AG20443 (cell line): ENCODE data around the gene NAB2.
A peak's percentile ranks its signal among the peaks of the same experiment; 100 is the strongest.

ENCODE experiments used
- DNase-seq: peaks from one replicate; pipeline ENCODE4 v3.0.0; 2012; ENCODE audit warnings: low spot score, mixed read lengths

Gene NAB2

DNA sequence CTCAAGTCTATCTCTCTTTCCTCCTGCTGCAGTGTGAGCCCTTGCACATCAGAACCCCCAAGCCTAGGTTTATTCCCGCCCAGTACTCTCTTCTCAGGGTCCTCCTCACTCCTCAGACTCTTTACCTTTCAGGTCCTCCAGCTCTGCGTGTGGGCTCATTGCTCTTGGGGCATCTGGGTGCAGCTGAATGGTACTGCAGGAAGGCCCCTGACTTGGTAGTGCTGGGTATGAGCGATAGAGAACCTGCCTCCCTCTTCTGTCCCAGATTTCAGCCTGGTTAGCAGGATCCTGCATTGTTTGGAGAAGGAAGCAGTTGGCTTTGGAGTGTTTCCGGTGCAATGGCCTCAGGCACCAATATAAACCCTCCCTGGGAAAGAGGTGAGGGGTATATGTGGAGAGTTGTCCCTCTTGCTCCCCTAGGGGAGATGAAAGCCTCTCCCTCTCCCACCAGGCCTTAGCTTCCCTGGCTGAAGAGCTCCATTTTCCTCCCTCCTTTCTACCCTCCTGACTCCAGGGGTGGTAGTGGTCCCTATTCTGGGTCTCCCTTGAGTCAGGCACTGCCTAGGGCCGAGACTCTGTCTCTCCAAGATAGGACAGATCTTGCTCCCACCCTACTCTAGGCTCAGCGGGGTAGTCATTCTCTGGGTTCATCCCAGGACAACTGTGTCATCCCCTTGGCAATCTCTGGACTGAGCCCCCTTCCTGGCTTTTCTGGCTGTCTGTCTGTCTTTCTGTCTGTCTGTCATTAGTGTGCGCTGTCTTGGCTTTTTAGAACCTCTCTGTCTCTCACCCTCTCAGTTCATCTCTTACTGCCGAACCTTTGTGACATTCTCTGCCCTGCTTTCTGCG, 43.2 kb downstream of the NAB2 start:
- DNase-seq, result no peak

DNA sequence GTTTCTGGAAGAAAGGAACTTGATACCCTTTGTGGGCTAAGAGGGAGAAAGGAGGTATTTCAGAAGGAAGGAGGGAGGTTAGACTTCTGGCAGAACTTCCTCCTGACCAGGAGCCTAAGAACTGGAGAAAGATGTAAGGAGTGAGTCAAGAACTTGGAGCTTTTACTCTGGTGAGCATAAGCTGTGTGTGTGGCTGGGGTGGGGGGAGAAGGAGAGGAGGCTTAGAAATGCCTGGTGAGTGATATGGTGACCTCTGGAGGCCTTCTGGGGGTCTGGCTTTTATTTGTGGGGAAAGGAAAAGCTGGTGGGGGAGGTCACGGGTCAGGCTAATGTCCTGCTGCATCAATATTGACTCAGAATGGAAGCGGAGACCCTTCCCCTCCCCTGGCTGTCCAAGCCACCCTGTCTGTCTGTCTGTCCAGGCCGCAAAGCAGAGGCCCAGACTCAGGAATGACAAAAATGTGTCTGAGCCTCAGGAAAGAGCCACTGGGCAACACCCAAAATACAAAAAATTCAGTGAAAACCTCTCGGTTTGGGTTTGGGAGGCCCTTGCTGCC, 44.2 kb downstream of the NAB2 start:
- peak; percentile 67 for DNase-seq

DNA sequence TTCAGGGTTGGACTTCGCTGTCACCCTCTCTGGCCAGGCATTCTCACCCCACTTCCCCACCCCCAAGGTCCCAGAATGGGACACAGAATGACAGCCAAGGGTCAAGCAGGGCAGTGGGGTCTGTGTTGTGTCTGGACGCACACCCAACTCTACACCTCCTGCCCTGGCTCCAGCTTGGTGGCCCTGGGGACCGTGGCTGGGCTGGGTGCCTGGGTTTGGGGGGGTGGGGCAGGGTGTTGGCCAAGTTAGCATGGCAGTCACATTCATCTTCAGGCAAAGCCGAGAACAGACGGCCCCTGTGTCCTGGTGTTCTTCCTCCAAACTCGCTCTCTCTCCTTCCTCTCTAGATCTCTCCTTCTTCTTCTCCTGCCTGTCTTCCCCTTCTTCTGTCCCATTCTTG, 45.0 kb downstream of the NAB2 start:
- DNase-seq, result no peak

DNA sequence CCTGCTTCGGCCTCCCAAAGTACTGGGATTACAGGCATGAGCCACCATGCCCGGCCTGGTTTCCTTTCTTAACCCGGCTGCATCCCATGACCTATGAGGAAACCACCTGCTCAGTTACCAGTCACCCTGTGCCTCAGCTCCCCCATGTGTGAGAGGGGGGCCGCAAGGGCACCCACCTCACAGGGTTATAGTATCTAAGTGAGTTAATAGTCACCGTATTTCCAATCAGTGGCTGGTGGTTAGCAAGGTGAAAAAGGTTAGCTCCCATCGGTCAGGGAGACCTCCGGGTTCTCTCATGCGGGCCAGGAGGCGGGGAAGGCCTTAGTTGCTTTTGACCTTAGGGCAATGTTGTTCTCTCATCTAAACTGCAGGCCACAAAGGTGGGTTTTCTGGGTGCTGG, 46.0 kb downstream of the NAB2 start:
- no peak for DNase-seq

DNA sequence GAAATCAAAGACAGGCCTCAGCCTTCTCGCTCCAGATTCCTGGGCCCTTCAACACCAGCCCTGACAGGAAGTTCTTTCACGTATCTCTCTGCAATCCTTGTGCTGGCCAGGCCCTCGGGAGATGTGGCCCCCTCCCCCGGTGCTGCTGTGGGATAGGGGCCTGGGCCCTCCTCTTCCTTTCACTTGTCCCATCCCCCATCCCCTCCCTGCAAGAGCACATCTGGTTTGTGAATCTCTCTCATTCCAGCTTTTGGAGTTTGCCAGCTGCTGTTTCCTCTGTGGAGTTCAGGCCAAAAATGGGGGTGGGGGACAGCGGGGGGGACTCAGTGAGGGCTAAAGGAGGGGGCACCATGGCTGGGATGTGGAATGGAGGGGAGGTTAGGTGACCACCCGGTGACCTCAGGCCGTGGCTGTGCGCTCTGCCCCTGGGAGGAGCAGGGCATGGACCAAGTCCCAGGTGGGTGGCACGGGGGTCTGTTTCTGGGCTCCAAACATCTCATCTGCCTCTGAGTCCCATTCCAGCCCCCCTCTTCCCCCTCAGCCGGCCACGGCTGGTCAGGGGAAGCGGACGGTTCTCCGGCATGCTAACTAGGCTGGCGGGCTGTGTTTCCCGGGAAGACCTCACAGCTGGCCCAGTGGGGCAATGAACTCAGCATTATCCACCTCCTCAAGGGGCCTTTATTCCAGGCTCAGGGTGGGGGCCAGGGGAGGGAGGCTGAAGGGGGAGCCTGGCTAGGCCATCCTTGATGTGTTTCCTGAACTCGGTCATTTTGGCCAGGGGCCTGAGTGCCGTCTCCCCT, 46.8 kb downstream of the NAB2 start:
- peak; percentile 36 for DNase-seq

DNA sequence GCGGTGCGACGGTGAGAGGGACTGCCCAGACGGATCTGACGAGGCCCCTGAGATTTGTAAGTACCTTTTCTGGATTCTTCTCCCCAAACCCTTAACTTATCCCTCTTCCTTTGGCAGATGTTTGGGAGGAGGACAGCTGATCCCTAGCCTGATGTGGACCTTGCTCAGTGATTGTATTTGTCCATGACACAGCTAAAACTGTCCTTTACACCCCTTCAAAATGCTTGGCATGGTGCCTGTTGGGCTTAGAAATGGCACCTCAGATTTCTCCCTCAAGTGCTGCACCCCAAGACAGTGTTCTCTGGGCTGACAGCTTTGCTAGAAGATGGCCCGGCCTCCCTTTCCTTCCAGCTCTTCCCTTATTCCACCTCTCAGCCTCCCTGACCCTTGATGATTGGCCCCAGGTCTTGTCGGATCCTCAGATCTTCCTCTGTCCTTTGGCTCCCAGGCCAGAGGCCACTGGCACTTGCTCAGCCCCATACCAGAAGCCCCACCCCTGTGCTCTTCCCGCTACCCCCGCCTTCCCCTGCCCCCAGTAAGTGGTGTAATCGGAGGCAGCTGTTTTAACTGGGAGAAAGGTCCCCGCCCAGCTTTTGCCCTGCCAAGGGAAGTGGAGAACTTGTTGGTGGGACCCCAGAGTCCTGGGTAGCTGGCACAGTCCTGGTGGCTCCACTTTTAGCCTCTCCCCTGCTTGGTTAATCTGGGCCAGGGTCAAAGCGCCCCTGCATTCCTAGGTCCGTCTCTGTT, 49.8 kb downstream of the NAB2 start:
- DNase-seq, result peak; percentile 82

DNA sequence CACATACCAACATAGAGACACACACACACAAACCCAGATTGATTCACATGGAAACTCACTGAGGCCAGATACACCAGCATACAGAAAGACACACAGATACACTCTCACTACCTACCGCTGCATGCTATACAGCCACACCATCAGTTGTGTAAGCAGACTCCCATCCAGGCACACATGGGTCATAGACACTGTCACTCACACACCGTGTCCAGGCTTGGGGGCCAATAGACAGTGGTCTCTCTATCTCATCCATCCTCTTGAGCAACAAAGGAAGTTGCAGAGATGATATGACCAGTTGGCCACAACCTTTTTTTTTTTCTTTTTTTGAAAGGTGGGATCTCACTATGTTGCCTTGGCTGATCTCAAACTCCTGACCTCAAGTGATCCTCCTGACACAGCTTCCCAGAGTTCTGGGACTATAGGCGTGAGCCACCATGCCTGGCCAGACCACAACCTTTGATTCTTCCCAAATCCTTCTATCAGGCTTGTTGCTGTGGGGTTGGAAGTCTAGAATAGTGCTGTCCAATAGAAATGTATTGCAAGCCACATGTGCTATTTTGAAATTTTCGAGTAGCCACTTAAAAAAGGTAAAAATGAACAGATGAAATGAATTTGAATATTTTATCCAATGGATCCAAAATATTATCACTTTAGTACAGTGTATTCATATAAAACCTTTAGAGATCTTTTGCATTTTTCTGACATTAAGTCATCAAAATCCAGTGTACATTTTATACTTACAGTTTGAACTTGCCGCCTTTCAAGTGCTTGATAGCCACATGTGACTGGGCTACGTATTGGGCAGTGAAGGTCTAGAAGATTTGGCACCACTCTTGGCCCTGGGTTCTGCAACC, 51.1 kb downstream of the NAB2 start:
- DNase-seq, result no peak

DNA sequence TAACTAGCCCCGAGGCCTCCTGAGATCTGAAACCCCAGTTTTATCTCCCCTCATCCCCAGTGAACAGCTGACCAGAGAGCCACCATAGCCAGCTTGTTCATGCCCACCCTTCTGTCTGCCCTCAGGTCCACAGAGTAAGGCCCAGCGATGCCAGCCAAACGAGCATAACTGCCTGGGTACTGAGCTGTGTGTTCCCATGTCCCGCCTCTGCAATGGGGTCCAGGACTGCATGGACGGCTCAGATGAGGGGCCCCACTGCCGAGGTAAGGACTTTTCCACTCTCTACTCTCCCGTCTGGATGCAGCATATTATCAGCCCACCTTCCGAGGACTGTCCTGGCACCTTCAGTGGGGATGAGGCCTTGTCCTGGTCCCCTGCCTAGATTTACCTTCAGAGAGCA, 52.3 kb downstream of the NAB2 start:
- DNase-seq, result no peak

DNA sequence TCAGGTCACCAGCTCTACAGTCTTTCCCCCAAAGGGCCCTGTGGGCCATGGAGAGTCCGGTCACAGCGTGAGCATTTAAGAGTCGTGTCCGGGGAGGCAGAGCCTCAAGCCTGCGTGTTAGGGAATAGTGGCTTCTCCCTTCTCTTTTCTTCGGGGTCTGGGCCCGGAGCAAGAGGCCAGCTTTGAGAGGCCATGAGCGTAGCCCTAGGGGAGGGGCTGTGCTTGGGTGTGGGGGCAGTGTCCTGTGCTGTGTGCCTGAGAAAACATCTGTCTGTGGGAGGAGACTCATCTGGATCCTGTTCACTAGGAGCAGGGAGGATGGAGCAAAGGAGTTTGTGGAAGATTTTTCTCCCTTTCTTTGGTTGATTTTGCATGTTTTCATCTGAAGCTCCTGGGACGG, 53.2 kb downstream of the NAB2 start:
- DNase-seq, result no peak

DNA sequence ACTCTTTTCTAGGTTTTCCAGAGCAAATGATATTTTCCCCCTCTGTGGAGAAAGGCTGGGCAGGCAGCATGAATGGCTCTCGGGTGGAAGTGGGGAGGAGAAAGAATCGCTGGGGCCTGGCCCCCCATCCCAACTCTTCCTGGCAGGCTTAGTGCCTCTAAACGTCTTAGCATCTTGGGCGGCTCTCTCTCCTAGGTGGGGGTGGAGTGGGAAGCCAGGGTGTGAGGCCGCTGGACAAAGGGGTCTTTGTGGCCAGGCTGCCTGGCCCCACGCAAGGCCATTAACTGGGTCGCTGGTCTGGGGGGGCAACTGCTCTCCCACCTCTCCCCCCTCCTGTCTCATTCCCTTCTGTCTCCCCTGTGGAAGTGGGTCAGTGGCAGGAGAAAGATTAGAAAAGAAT, 53.8 kb downstream of the NAB2 start:
- DNase-seq, result no peak

DNA sequence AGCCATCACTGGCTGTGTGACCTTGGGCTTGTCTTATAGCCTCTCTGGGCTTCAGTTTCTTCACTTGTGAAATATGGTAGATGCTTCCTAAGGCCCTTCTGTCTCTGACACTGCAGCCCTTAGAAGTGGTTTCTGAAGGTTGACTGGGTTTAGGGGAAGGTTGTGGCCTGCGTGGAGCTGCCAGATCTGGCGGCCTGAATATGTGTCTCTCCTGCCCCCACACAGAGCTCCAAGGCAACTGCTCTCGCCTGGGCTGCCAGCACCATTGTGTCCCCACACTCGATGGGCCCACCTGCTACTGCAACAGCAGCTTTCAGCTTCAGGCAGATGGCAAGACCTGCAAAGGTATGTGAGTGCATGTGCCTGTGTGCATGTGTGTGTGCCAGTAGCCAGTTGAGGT, 54.5 kb downstream of the NAB2 start:
- DNase-seq, result no peak
